ENCODE data around the gene CXADR.

Gene CXADR

GRCh38 chr21:17598437-17598836 is 85.6 kb downstream of the CXADR start:
- peaks cover 41% of the 10 kb centered on the region for H3K36me3 Mint-ChIP-seq (ENCODE audit: insufficient read depth)
- ATAC-seq (replicated peaks; ENCODE audit: extremely low read depth, poor library complexity, severe bottlenecking) = no peak
- H3K27me3 Mint-ChIP-seq = no peaks in the 10 kb centered on the region
- no peak for DNase-seq (ENCODE audit: low spot score in 2 of 2)
- H3K4me3 Mint-ChIP-seq = no peak overlapping the region
- H3K9me3 Mint-ChIP-seq = no peaks in the 10 kb centered on the region
- H3K27ac Mint-ChIP-seq (ENCODE audit: low read depth) = no peak overlapping the region
- peaks cover 2% of the 10 kb centered on the region for H3K4me1 Mint-ChIP-seq

- no peak overlapping the region for H3K4me3 Mint-ChIP-seq
- ATAC-seq (replicated peaks; ENCODE audit: extremely low read depth, poor library complexity, severe bottlenecking) (no peak), DNase-seq (ENCODE audit: low spot score in 2 of 2) (no peak)
- H3K4me1 Mint-ChIP-seq = peaks cover 13% of the 10 kb centered on the region
- H3K27me3 Mint-ChIP-seq = no peaks in the 10 kb centered on the region
- H3K9me3 Mint-ChIP-seq = no peaks in the 10 kb centered on the region
- no peak overlapping the region for H3K27ac Mint-ChIP-seq (ENCODE audit: low read depth)
- H3K36me3 Mint-ChIP-seq (ENCODE audit: insufficient read depth) = peaks cover 31% of the 10 kb centered on the region
Observed at GRCh38 chr21:17602874-17603273, 90.0 kb downstream of the CXADR start.

- ATAC-seq (replicated peaks; ENCODE audit: extremely low read depth, poor library complexity, severe bottlenecking) (no peak), DNase-seq (ENCODE audit: low spot score in 2 of 2) (no peak)
- Mint-ChIP-seq H3K4me1 (peaks cover 32% of the 10 kb centered on the region), H3K9me3 (no peaks in the 10 kb centered on the region), H3K4me3 (no peak overlapping the region), H3K27me3 (no peaks in the 10 kb centered on the region), H3K27ac (ENCODE audit: low read depth) (no peak overlapping the region), H3K36me3 (ENCODE audit: insufficient read depth) (peaks cover 26% of the 10 kb centered on the region)
Observed at GRCh38 chr21:17607684-17608083, 94.8 kb downstream of the CXADR start.

- DNase-seq (ENCODE audit: low spot score in 2 of 2) (no peak), ATAC-seq (replicated peaks; ENCODE audit: extremely low read depth, poor library complexity, severe bottlenecking) (no peak)
- Mint-ChIP-seq H3K36me3 (ENCODE audit: insufficient read depth) (peaks cover 13% of the 10 kb centered on the region), H3K4me1 (peaks cover 25% of the 10 kb centered on the region), H3K9me3 (no peaks in the 10 kb centered on the region), H3K27ac (ENCODE audit: low read depth) (peak overlapping the region; percentile 46), H3K4me3 (peak overlapping the region; percentile 4), H3K27me3 (no peaks in the 10 kb centered on the region)
Observed at GRCh38 chr21:17609681-17610080, 96.8 kb downstream of the CXADR start.

GRCh38 chr21:17610911-17611310 is 98.1 kb downstream of the CXADR start:
- Mint-ChIP-seq H3K9me3 (no peaks in the 10 kb centered on the region), H3K27me3 (no peaks in the 10 kb centered on the region), H3K27ac (ENCODE audit: low read depth) (peak overlapping the region; percentile 96), H3K4me3 (peak overlapping the region; percentile 89), H3K4me1 (peaks cover 25% of the 10 kb centered on the region), H3K36me3 (ENCODE audit: insufficient read depth) (peaks cover 13% of the 10 kb centered on the region)
- DNase-seq (ENCODE audit: low spot score in 2 of 2) (no peak), ATAC-seq (replicated peaks; ENCODE audit: extremely low read depth, poor library complexity, severe bottlenecking) (no peak)

- Mint-ChIP-seq H3K36me3 (ENCODE audit: insufficient read depth) (peaks cover 13% of the 10 kb centered on the region), H3K27ac (ENCODE audit: low read depth) (peak overlapping the region; percentile 96), H3K27me3 (no peaks in the 10 kb centered on the region), H3K4me3 (peak overlapping the region; percentile 89), H3K9me3 (no peaks in the 10 kb centered on the region), H3K4me1 (peaks cover 25% of the 10 kb centered on the region)
- ATAC-seq (replicated peaks; ENCODE audit: extremely low read depth, poor library complexity, severe bottlenecking) = peak; percentile 74
- DNase-seq (ENCODE audit: low spot score in 2 of 2) = peak; percentile 55 to 78
Observed at GRCh38 chr21:17611414-17612022, 98.7 kb downstream of the CXADR start.

- H3K36me3 Mint-ChIP-seq (ENCODE audit: insufficient read depth) = peaks cover 13% of the 10 kb centered on the region
- H3K27ac Mint-ChIP-seq (ENCODE audit: low read depth) = peak overlapping the region; percentile 96
- ATAC-seq (replicated peaks; ENCODE audit: extremely low read depth, poor library complexity, severe bottlenecking) (peak; percentile 22), DNase-seq (ENCODE audit: low spot score in 2 of 2) (peak in 1 of 2 donors; percentile 21)
- no peaks in the 10 kb centered on the region for H3K9me3 Mint-ChIP-seq
- H3K4me1 Mint-ChIP-seq = peaks cover 23% of the 10 kb centered on the region
- no peaks in the 10 kb centered on the region for H3K27me3 Mint-ChIP-seq
- H3K4me3 Mint-ChIP-seq = peak overlapping the region; percentile 89
Observed at GRCh38 chr21:17612023-17612564, 99.3 kb downstream of the CXADR start.

- DNase-seq (ENCODE audit: low spot score in 2 of 2) = peak; percentile 57 to 67
- H3K27ac Mint-ChIP-seq (ENCODE audit: low read depth) = peak within 1 kb of the TSS; percentile 96
- no peaks in the 10 kb centered on the region for H3K27me3 Mint-ChIP-seq
- peaks cover 13% of the 10 kb centered on the region for H3K36me3 Mint-ChIP-seq (ENCODE audit: insufficient read depth)
- H3K4me3 Mint-ChIP-seq = peak within 1 kb of the TSS; percentile 89
- H3K4me1 Mint-ChIP-seq = peaks cover 19% of the 10 kb centered on the region
- ATAC-seq (replicated peaks; ENCODE audit: extremely low read depth, poor library complexity, severe bottlenecking) = peak; percentile 61
- no peaks in the 10 kb centered on the region for H3K9me3 Mint-ChIP-seq
Observed at GRCh38 chr21:17612565-17613241, 99.9 kb downstream of the CXADR start, which contains the start of gene BTG3. Gene BTG3 (minus strand): TSS chr21:17612901. CDS start chr21:17609144, 3,757 bp downstream.

GRCh38 chr21:17613242-17613676 is 100.4 kb downstream of the CXADR start:
- peak overlapping the region; percentile 89 for H3K4me3 Mint-ChIP-seq
- H3K36me3 Mint-ChIP-seq (ENCODE audit: insufficient read depth) = peaks cover 11% of the 10 kb centered on the region
- peak overlapping the region; percentile 84 for H3K27ac Mint-ChIP-seq (ENCODE audit: low read depth)
- H3K4me1 Mint-ChIP-seq = peaks cover 19% of the 10 kb centered on the region
- no peak for DNase-seq (ENCODE audit: low spot score in 2 of 2)
- no peaks in the 10 kb centered on the region for H3K27me3 Mint-ChIP-seq
- ATAC-seq (replicated peaks; ENCODE audit: extremely low read depth, poor library complexity, severe bottlenecking) = no peak
- no peaks in the 10 kb centered on the region for H3K9me3 Mint-ChIP-seq

GRCh38 chr21:17616831-17617230 is 104.0 kb downstream of the CXADR start:
- Mint-ChIP-seq H3K27me3 (no peaks in the 10 kb centered on the region), H3K9me3 (no peaks in the 10 kb centered on the region), H3K4me1 (no peaks in the 10 kb centered on the region), H3K4me3 (no peak overlapping the region), H3K36me3 (ENCODE audit: insufficient read depth) (peaks cover 4% of the 10 kb centered on the region), H3K27ac (ENCODE audit: low read depth) (no peak overlapping the region)
- DNase-seq (ENCODE audit: low spot score in 2 of 2) (no peak), ATAC-seq (replicated peaks; ENCODE audit: extremely low read depth, poor library complexity, severe bottlenecking) (no peak)

GRCh38 chr21:17622018-17622417 is 109.2 kb downstream of the CXADR start:
- Mint-ChIP-seq H3K27ac (ENCODE audit: low read depth) (no peak overlapping the region), H3K4me1 (no peaks in the 10 kb centered on the region), H3K36me3 (ENCODE audit: insufficient read depth) (no peaks in the 10 kb centered on the region), H3K27me3 (peaks cover 43% of the 10 kb centered on the region), H3K9me3 (no peaks in the 10 kb centered on the region), H3K4me3 (no peak overlapping the region)
- ATAC-seq (replicated peaks; ENCODE audit: extremely low read depth, poor library complexity, severe bottlenecking) (no peak), DNase-seq (ENCODE audit: low spot score in 2 of 2) (no peak)

- ATAC-seq (replicated peaks; ENCODE audit: extremely low read depth, poor library complexity, severe bottlenecking) = no peak
- Mint-ChIP-seq H3K27me3 (peaks cover 12% of the 10 kb centered on the region), H3K9me3 (no peaks in the 10 kb centered on the region), H3K36me3 (ENCODE audit: insufficient read depth) (no peaks in the 10 kb centered on the region), H3K4me1 (no peaks in the 10 kb centered on the region), H3K4me3 (no peak overlapping the region), H3K27ac (ENCODE audit: low read depth) (no peak overlapping the region)
- no peak for DNase-seq (ENCODE audit: low spot score in 2 of 2)
Observed at GRCh38 chr21:17631195-17631594, 118.4 kb downstream of the CXADR start.

- Mint-ChIP-seq H3K4me1 (no peaks in the 10 kb centered on the region), H3K4me3 (no peak overlapping the region), H3K27me3 (no peaks in the 10 kb centered on the region), H3K9me3 (peaks cover 6% of the 10 kb centered on the region), H3K27ac (ENCODE audit: low read depth) (no peak overlapping the region), H3K36me3 (ENCODE audit: insufficient read depth) (no peaks in the 10 kb centered on the region)
- ATAC-seq (replicated peaks; ENCODE audit: extremely low read depth, poor library complexity, severe bottlenecking) (no peak), DNase-seq (ENCODE audit: low spot score in 2 of 2) (no peak)
Observed at GRCh38 chr21:17636711-17637110, 123.9 kb downstream of the CXADR start.

All from central memory CD8-positive, alpha-beta T cell (primary cell).